Measurements from ENCODE around the gene ARSD. TPM values are rescaled to one million over a fixed set of nuclear protein-coding genes. Genes with fewer than 3 reads are reported as not detected.
A peak's percentile ranks its signal among the peaks of the same experiment; 100 is the strongest.

ARSD gene
- total and polyA plus RNA-seq, 2 of the 8 experiments (the other 6 are each of a cell fraction or from before 2014, with no cell fraction given): 1.8 to 3.2 TPM

GRCh38 chrX:2962381-2962780, 33.2 kb upstream of the ARSD start:
- DNase-seq (ENCODE audit: low read depth in 1 of 2, low spot score in 2 of 2) (no peak), FAIRE-seq (no peak)
- Histone ChIP-seq H3K79me1 (ENCODE audit: low read depth, low read length) (no peaks in the 10 kb centered on the region), H2BK20ac (ENCODE audit: low read length) (no peak overlapping the region), H3K27ac (ENCODE audit: low read depth, low read length) (peak overlapping the region; percentile 10; the same call in 1 of the 2 replicates), H2AFZ (ENCODE audit: low read length) (no peak overlapping the region), H3K4me2 (ENCODE audit: insufficient read depth in 1 of 2, low read depth in 2 of 2, low read length in 2 of 2) (peak overlapping the region in 1 of 2 experiments; percentile 22; a peak in 3 of 4 replicates), H3K79me2 (ENCODE audit: control insufficient read depth in 1 of 2, insufficient read depth in 2 of 2, low read length in 2 of 2) (no peaks in the 10 kb centered on the region), H3K36me3 (ENCODE audit: control insufficient read depth in 2 of 4, insufficient read depth in 4 of 4, low read length in 3 of 4) (no peaks in the 10 kb centered on the region), H3K4me1 (replicated peaks in 1 of 4; ENCODE audit: control insufficient read depth in 3 of 4, insufficient read depth in 4 of 4, low read length in 3 of 4) (peaks cover 0 to 12% (median 3%) of the 10 kb centered on the region in 4 experiments; a peak in 4 of 7 replicates), H3K23ac (ENCODE audit: insufficient read length) (no peak overlapping the region), H2BK5ac (ENCODE audit: low read depth, low read length) (peak overlapping the region; percentile 85; the same call in 1 of the 2 replicates), H3K18ac (ENCODE audit: extremely low read depth, low read length) (no peak overlapping the region; the same call in 1 of the 2 replicates), H3K27me3 (replicated peaks in 1 of 4; ENCODE audit: control insufficient read depth in 3 of 4, extremely low read depth in 1 of 4, insufficient read depth in 3 of 4, low read length in 3 of 4) (no peaks in the 10 kb centered on the region), H2BK15ac (ENCODE audit: low read length) (no peak overlapping the region), H4K91ac (replicated peaks; ENCODE audit: insufficient read length, low read length) (peak overlapping the region; percentile 88), H3K4me3 (ENCODE audit: extremely low read depth in 1 of 4, insufficient read depth in 2 of 4, low read depth in 3 of 4, low read length in 4 of 4) (no peak overlapping the region), H3K56ac (replicated peaks; ENCODE audit: insufficient read length, low read depth, low read length) (no peak overlapping the region), H2BK12ac (ENCODE audit: low read depth, low read length) (peak overlapping the region; percentile 23; the same call in 1 of the 2 replicates), H3K14ac (ENCODE audit: insufficient read length) (no peak overlapping the region), H3K23me2 (ENCODE audit: low read depth, low read length) (no peaks in the 10 kb centered on the region), H2AK5ac (ENCODE audit: low read depth, low read length) (no peak overlapping the region), H2BK120ac (replicated peaks; ENCODE audit: low read depth, low read length) (peak overlapping the region; percentile 94), H3K9me3 (ENCODE audit: insufficient read depth in 2 of 2, low read depth in 1 of 2, low read length in 1 of 2) (no peaks in the 10 kb centered on the region), H3K9ac (replicated peaks in 1 of 4; ENCODE audit: extremely low read depth in 1 of 4, low read depth in 3 of 4, low read length in 3 of 4) (no peak overlapping the region), H3K4ac (replicated peaks; ENCODE audit: insufficient read length, low read depth, low read length) (no peak overlapping the region), H4K5ac (ENCODE audit: insufficient read length, low read depth, low read length) (no peak overlapping the region), H4K8ac (ENCODE audit: extremely low read depth, insufficient read depth, low read length) (no peak overlapping the region; the same call in 1 of the 2 replicates), H4K20me1 (replicated peaks in 1 of 2; ENCODE audit: control insufficient read depth in 1 of 2, insufficient read depth in 2 of 2, low read length in 2 of 2) (no peaks in the 10 kb centered on the region)
- no peak for TF ChIP-seq RBBP5 (IDR thresholded peaks at IDR 0.05; ENCODE audit: borderline replicate concordance, low read depth, low read length)
- TF ChIP-seq SRF (IDR thresholded peaks at IDR 0.05; ENCODE audit: low read depth, low read length): no peak
- CTCF ChIA-PET (ENCODE audit: partially characterized antibody): no interaction called here
- WGBS, 2 experiments (ENCODE audit: extremely low coverage in 1 of 2, insufficient coverage in 1 of 2, insufficient read length in 1 of 2, insufficient replicate concordance in 2 of 2, low coverage in 1 of 2, low lambda C conversion rate in 2 of 2, missing lambda C conversion rate in 1 of 2): 43% methylated on average over 7 of the region's 11 CpGs; no CpG with 5 or more reads in 1 of the 2 experiments
- POLR2A ChIA-PET (ENCODE audit: partially characterized antibody): no interaction called here
